ENCODE measurements around the gene CEACAM19. TPM values are rescaled to one million over a fixed set of nuclear protein-coding genes. Genes with fewer than 3 reads are reported as not detected.
A peak's percentile ranks its signal among the peaks of the same experiment; 100 is the strongest.

Gene CEACAM19
- total and polyA plus RNA-seq, 9 of the 15 experiments (the other 6 are each of a cell fraction or from before 2014, with no cell fraction given): 0.15 to 0.30 (median 0.23) TPM; not detected in 5

GRCh38 chr19:44657211-44657921, 13.9 kb upstream of the CEACAM19 start (continued):
- TF ChIP-seq STAT6 (CRISPR knock-in tag; IDR thresholded peaks at IDR 0.05) (no peak), SMAD1 (IDR thresholded peaks at IDR 0.05; ENCODE audit: low read depth, low read length, partially characterized antibody) (no peak), JUND (IDR thresholded peaks at IDR 0.05; ENCODE audit: borderline replicate concordance, low read depth, low read length) (peak; percentile 36; the same call in 1 of the 2 replicates), JUND (tag; IDR thresholded peaks at IDR 0.05; ENCODE audit: borderline replicate concordance, low read depth, low read length) (peak; percentile 17; the same call in 1 of the 3 replicates), GMEB1 (CRISPR knock-in tag; IDR thresholded peaks at IDR 0.05) (no peak), KAT8 (IDR thresholded peaks at IDR 0.05; ENCODE audit: low read depth) (no peak), ASH1L (IDR thresholded peaks at IDR 0.05; ENCODE audit: borderline replicate concordance, low read depth, partially characterized antibody) (no peak), ETS1 (conservative IDR thresholded peaks at IDR 0.05; ENCODE audit: control insufficient read depth, low read depth, low read length) (no peak), CXXC5 (CRISPR knock-in tag; IDR thresholded peaks at IDR 0.05) (no peak; the same call in 1 of the 2 replicates), ARID1B (IDR thresholded peaks at IDR 0.05) (no peak), NKRF (IDR thresholded peaks at IDR 0.05; ENCODE audit: borderline replicate concordance) (no peak), MNT (conservative IDR thresholded peaks at IDR 0.05) (no peak)
